HEK293 (cell line): ENCODE data around the gene SPATA2L.

Source experiments
- AEBP2 ChIP-seq: fragments of 450-650 bp; formaldehyde crosslinking; IDR thresholded peaks from 2 replicates; pipeline ENCODE4 v1.5.1; 2016; ENCODE audit warnings: missing biosample characterization, missing genetic modification characterization, borderline replicate concordance
- ATF2 ChIP-seq: fragments of 450-650 bp; formaldehyde crosslinking; IDR thresholded peaks from 2 replicates; pipeline ENCODE4 v1.5.1; 2016; ENCODE audit warnings: missing biosample characterization, missing genetic modification characterization, low read depth
- BCL11B ChIP-seq: fragments of 450-650 bp; formaldehyde crosslinking; IDR thresholded peaks from 2 replicates; pipeline ENCODE4 v1.5.1; 2016; ENCODE audit warnings: low read depth, missing biosample characterization, missing genetic modification characterization
- ELK4 ChIP-seq: IDR thresholded peaks from 2 replicates; pipeline ENCODE4 v1.6.1; 2011; ENCODE audit warnings: mild to moderate bottlenecking, low read depth, low read length, borderline replicate concordance
- FEZF1 ChIP-seq: fragments of 450-650 bp; formaldehyde crosslinking; IDR thresholded peaks from 2 replicates; pipeline ENCODE4 v1.5.1; 2016; ENCODE audit warnings: missing biosample characterization, missing genetic modification characterization
- KLF16 ChIP-seq: fragments of 450-650 bp; formaldehyde crosslinking; IDR thresholded peaks from 2 replicates; pipeline ENCODE4 v1.5.1; 2017; ENCODE audit warnings: missing biosample characterization, missing genetic modification characterization
- SCRT1 ChIP-seq: fragments of 450-650 bp; formaldehyde crosslinking; IDR thresholded peaks from 2 replicates; pipeline ENCODE4 v1.5.1; 2016; ENCODE audit warnings: missing biosample characterization, missing genetic modification characterization, borderline replicate concordance
- TCF7L2 ChIP-seq: IDR thresholded peaks from 2 replicates; pipeline ENCODE4 v1.6.1; 2011; ENCODE audit warnings: low read depth, mild to moderate bottlenecking, inconsistent platforms, low read length, moderate library complexity, borderline replicate concordance
- YY2 ChIP-seq: fragments of 450-650 bp; formaldehyde crosslinking; IDR thresholded peaks from 2 replicates; pipeline ENCODE4 v1.5.1; 2016; ENCODE audit warnings: missing biosample characterization, missing genetic modification characterization
- ZBTB10 ChIP-seq: fragments of 450-650 bp; formaldehyde crosslinking; IDR thresholded peaks from 2 replicates; pipeline ENCODE4 v1.5.1; 2016; ENCODE audit warnings: missing biosample characterization, missing genetic modification characterization
- ZFHX2 ChIP-seq: fragments of 450-650 bp; formaldehyde crosslinking; conservative IDR thresholded peaks from 2 replicates; pipeline ENCODE4 v1.5.1; 2016; ENCODE audit warnings: missing biosample characterization, missing genetic modification characterization
- ZFP41 ChIP-seq: fragments of 450-650 bp; formaldehyde crosslinking; IDR thresholded peaks from 2 replicates; pipeline ENCODE4 v1.5.1; 2016; ENCODE audit warnings: missing biosample characterization, missing genetic modification characterization, borderline replicate concordance
- ZNF10 ChIP-seq: fragments of 450-650 bp; formaldehyde crosslinking; IDR thresholded peaks from 2 replicates; pipeline ENCODE4 v1.5.1; 2017; ENCODE audit warnings: missing biosample characterization, missing genetic modification characterization
- ZNF169 ChIP-seq: fragments of 450-650 bp; formaldehyde crosslinking; IDR thresholded peaks from 2 replicates; pipeline ENCODE4 v1.5.1; 2016; ENCODE audit warnings: missing biosample characterization, missing genetic modification characterization
- ZNF175 ChIP-seq: fragments of 450-650 bp; formaldehyde crosslinking; IDR thresholded peaks from 2 replicates; pipeline ENCODE4 v1.5.1; 2016; ENCODE audit warnings: missing biosample characterization, missing genetic modification characterization
- ZNF292 ChIP-seq: fragments of 450-650 bp; formaldehyde crosslinking; IDR thresholded peaks from 2 replicates; pipeline ENCODE4 v1.5.1; 2016; ENCODE audit warnings: low read depth, missing biosample characterization, missing genetic modification characterization, borderline replicate concordance
- ZNF335 ChIP-seq: fragments of 450-650 bp; formaldehyde crosslinking; conservative IDR thresholded peaks from 2 replicates; pipeline ENCODE4 v1.5.1; 2016; ENCODE audit warnings: missing biosample characterization, missing genetic modification characterization
- ZNF473 ChIP-seq: fragments of 450-650 bp; formaldehyde crosslinking; IDR thresholded peaks from 2 replicates; pipeline ENCODE4 v1.5.1; 2017; ENCODE audit warnings: missing biosample characterization, missing genetic modification characterization
- ZNF513 ChIP-seq: fragments of 450-650 bp; IDR thresholded peaks from 2 replicates; pipeline ENCODE4 v1.5.1; 2018; ENCODE audit warnings: missing biosample characterization, missing genetic modification characterization
- ZNF529 ChIP-seq: fragments of 450-650 bp; formaldehyde crosslinking; IDR thresholded peaks from 2 replicates; pipeline ENCODE4 v1.5.1; 2017; ENCODE audit warnings: missing genetic modification characterization, missing biosample characterization; ENCODE audit not compliant: insufficient replicate concordance
- ZNF555 ChIP-seq: fragments of 450-650 bp; formaldehyde crosslinking; conservative IDR thresholded peaks from 2 replicates; pipeline ENCODE4 v1.5.1; 2017; ENCODE audit warnings: missing biosample characterization, mild to moderate bottlenecking, missing genetic modification characterization, inconsistent platforms
- ZNF585B ChIP-seq: fragments of 450-650 bp; formaldehyde crosslinking; IDR thresholded peaks from 2 replicates; pipeline ENCODE4 v1.5.1; 2016; ENCODE audit warnings: missing biosample characterization, missing genetic modification characterization
- ZNF677 ChIP-seq: fragments of 450-650 bp; IDR thresholded peaks from 2 replicates; pipeline ENCODE4 v1.5.0; 2018; ENCODE audit warnings: missing biosample characterization, mild to moderate bottlenecking, missing genetic modification characterization, moderate library complexity
- ZNF707 ChIP-seq: fragments of 450-650 bp; formaldehyde crosslinking; IDR thresholded peaks from 2 replicates; pipeline ENCODE4 v1.5.1; 2016; ENCODE audit warnings: missing biosample characterization, missing genetic modification characterization
- ZNF776 ChIP-seq: fragments of 450-650 bp; formaldehyde crosslinking; IDR thresholded peaks from 2 replicates; pipeline ENCODE4 v1.5.0; 2017; ENCODE audit warnings: missing biosample characterization, missing genetic modification characterization, borderline replicate concordance
- ZNF785 ChIP-seq: fragments of 450-650 bp; formaldehyde crosslinking; IDR thresholded peaks from 2 replicates; pipeline ENCODE4 v1.5.1; 2016; ENCODE audit warnings: missing biosample characterization, missing genetic modification characterization
- ZNF837 ChIP-seq: fragments of 450-650 bp; formaldehyde crosslinking; IDR thresholded peaks from 2 replicates; pipeline ENCODE4 v1.5.1; 2016; ENCODE audit warnings: missing biosample characterization, missing genetic modification characterization

SPATA2L gene

GRCh38 chr16:89700100-89700648, 1.3 kb downstream of the SPATA2L start (continued):
- TF ChIP-seq ZNF292 (tag by site-specific recombination) (no peak), ATF2 (peak; percentile 100), SCRT1 (tag by site-specific recombination) (peak; percentile 52; the same call in 1 of the 2 replicates), ZNF10 (tag by site-specific recombination) (no peak), ZNF677 (tag by site-specific recombination) (no peak), ZNF776 (tag by site-specific recombination) (no peak), ZNF335 (tag by site-specific recombination) (peak; percentile 47), ZBTB10 (tag by site-specific recombination) (0 out of 2 replicates have a peak, but pooled peaks have one; percentile 20), ZNF837 (tag by site-specific recombination) (no peak), ZNF473 (tag by site-specific recombination) (no peak), BCL11B (peak; percentile 61; the same call in 1 of the 2 replicates), ELK4 (no peak), ZFP41 (tag by site-specific recombination) (no peak), FEZF1 (tag by site-specific recombination) (peak; percentile 26; the same call in 1 of the 2 replicates), KLF16 (tag by site-specific recombination) (peak; percentile 92), ZNF529 (no peak), ZNF555 (no peak), ZNF169 (tag by site-specific recombination) (no peak), TCF7L2 (no peak), ZNF513 (tag by site-specific recombination) (no peak), YY2 (tag by site-specific recombination) (no peak), ZNF785 (tag by site-specific recombination) (no peak), ZNF175 (tag by site-specific recombination) (no peak), AEBP2 (tag by site-specific recombination) (no peak), ZNF585B (tag by site-specific recombination) (no peak), ZNF707 (tag by site-specific recombination) (no peak), ZFHX2 (tag by site-specific recombination) (peak; percentile 97)
